ENCODE measurements around the gene PPARG.

Gene PPARG

DNA sequence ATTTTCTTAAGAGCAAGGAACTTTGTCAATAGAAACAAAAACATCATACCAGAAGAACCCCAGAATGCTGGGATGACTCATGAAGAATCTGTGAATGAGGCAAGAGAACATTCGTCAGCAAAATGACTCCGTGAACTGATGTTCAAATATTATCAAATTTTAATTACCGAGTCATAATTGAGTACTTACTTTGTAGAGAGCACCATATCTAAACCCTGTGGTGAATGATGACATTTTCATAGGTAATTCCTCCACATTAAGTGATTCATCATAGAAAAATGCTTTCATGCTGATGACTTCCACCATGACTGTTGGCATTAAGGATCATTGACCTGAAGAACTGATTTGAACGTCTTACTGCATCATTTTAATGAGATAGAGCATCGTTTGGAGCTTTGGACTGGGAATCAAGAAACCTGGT is 56.3 kb downstream of the PPARG start:
- DNase-seq (ENCODE audit: low spot score), result no peak

DNA sequence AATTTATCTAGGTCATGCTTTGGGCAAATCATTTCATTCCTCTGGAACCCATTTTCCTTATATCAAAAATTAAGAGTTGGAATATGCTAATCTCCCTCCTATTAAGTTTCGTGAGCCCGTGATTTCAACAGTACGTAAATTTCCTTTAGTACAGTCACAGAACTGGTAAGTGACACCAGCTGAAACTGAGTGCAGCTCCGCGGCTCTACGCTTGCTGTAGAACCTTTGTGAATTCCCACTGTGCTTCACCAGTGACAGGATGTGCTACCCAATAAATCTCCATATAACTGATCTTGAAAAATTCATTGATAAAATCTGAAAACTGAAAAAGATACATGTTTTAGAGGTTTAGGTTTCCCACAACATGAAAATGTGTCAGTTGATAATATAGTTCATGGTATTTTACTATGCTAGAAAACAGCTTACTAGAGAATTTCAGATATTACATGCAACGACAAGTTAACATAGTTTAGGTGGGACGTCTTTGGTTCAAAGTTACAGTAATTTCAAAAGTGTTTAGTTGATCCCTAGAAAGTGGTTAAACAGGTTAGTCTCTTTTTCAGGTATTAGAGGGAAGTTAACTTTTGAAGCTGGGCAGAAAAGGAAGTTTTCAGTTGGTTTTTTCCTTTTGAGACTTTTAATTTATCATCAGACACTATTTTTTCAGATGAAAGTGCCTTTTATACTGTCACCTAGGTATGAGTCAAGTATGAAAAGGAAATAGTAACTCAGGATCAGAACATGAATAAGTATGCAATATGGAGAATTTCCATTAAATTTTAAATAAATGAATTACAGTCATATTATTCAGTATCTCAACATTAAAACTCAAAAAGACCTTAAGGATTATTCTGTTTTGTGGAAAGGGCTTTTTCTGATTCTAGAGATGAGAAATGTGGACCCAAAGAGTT is 57.0 kb downstream of the PPARG start:
- DNase-seq (ENCODE audit: low spot score), result no peak

DNA sequence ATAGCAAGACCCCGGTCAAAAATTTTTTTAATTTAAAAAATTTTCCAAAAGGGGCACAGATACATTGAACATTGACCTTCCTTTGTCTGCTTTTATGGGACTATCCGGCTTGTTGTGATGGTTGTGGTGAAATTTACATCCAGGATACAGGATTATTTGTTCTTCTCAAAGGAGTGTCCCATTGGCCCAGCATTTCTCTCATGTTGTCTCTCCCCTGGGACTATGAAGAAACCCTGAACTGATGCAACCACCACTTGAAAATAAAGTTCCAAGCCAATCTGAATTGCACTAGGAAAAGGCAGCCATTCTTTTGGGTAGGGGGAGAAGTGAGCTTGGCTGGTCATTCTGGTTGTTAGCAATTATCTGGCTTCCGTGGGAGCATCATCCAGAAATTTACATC is 58.4 kb downstream of the PPARG start:
- no peak for DNase-seq (ENCODE audit: low spot score)

DNA sequence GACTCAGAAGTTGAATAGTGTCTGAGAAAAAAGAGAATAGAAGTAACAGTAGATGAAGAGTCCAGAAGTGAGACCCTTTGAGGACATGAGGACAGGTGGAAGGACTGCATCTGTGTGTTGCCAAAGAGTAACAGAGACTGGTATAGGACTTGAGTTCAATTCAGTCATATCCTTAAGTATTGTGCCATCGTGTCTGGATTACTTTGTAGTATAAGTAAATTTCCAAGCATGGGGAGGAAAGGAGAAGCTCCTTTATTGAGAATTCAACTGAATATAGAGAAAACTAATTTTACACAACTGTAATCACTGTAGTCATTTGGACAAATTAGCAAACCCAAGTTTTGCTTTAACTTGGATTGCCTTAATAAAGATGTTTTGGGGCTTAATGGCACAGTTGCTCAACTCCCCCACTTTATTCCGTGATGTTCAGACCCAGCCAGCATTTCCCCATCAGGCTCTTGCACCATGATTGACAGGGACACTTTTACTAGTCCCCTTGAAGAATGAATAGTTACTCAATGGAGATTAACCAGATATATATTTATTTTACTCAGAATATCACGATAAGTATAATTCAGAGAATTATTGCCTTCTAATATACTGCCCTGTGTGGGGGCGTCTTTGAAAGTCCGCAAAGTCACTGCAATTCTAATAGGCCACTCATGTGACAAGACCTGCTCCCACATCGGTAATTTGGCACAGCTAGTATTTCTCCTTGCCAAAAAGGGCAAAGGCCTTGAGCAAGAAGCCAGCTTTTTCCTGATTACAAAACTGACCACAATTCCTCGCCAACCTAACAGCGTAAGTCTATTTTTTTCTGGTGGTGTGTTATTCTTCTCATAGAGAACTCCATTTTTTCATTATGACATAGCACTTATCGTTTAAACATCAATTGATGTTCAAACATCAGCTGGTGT is 61.3 kb downstream of the PPARG start:
- no peak for DNase-seq (ENCODE audit: low spot score)

DNA sequence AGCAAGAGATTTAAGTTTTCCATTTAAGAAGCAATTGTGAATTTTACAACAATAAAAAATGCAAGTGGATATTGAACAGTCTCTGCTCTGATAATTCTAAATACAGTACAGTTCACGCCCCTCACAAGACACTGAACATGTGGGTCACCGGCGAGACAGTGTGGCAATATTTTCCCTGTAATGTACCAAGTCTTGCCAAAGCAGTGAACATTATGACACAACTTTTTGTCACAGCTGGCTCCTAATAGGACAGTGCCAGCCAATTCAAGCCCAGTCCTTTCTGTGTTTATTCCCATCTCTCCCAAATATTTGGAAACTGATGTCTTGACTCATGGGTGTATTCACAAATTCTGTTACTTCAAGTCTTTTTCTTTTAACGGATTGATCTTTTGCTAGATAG is 62.3 kb downstream of the PPARG start:
- DNase-seq (ENCODE audit: low spot score), result no peak

DNA sequence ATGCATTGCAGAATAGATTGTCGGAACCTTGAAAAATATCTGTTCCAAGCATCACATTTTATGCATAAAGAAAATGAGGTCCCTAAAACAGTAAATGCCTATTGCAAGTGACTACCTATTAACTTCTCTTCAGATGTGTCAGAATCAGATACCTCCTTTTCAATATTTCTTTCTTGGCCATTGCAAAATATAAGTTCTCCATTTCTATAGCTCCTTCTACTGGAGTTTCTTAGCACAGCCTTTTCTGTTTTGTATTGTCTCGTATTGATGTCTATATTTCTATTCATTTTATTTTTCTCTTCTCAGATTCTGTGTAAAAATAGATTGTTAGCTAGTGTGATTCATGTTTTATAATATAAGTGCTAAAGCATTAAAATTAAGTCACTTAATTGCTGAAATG is 63.4 kb downstream of the PPARG start:
- no peak for DNase-seq (ENCODE audit: low spot score)

DNA sequence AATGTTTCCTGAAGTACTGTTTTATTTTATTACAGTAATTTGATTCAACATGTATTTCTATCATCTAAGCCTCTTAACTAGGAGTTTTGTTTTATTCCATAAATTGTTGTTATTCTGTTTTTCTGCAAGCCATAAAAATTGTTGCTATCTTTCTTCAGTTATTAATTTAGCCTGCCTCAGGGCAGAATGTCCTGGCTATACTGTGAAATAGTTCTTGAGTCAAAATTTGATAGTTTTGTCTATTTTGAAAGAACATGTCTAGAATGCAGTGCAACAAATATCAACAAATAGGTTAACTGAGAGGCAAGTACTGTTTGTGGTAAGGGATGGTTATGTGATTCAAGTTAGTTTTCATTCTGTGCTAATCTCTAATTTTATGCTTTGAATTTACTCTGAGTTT is 63.9 kb downstream of the PPARG start:
- DNase-seq (ENCODE audit: low spot score), result no peak

DNA sequence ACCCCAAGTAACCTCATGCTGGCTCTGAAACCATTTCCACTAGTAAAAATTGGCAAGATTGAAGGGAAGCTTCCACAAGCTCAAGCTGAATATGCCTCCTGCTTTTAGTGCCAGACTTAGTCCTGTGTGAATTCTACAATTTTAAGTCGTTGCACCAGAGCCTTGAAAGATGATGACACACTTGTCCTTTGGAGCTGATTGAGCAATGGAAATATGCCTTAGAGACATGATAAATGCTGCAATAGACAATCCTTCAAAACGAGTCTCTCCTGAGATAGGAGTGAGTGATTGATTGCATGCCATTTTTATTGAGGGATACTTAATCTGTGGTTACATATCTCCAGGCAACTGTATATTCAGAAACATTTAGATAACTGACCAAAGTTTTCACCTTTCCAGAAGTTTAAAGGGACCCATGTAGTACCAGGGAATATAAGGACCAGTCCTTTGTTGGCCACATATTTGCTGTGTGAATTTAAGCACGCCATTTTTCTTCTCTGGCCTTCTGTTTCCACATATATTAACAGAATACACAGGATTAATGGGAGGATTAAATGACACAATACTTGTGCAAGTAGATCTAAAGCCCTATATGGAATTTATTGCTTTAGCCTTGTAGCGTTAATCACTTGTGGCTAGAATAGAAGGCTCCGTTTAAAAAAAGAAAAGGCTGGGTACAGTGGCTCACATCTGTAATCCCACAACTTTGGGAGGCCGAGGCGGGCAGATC is 65.1 kb downstream of the PPARG start:
- no peak for DNase-seq (ENCODE audit: low spot score)

DNA sequence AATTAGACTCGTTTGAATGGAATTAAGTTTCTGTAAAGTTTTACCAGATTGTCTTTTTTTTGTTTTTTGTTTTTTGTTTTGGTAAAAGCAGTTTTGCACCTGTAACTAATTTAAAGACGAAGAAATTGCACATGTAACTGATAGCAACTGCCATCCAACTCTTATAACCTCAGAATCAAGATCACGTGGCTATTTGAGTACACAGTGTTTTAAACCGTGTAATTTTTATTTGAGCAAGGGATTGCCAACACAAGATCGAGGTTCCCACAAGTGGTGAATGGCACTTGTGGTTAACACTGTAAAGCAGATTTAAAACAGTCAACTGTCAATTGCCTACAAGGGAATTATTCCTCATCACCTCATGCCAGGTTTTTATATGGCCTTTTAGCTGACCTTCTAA is 67.3 kb downstream of the PPARG start:
- no peak for DNase-seq (ENCODE audit: low spot score)

DNA sequence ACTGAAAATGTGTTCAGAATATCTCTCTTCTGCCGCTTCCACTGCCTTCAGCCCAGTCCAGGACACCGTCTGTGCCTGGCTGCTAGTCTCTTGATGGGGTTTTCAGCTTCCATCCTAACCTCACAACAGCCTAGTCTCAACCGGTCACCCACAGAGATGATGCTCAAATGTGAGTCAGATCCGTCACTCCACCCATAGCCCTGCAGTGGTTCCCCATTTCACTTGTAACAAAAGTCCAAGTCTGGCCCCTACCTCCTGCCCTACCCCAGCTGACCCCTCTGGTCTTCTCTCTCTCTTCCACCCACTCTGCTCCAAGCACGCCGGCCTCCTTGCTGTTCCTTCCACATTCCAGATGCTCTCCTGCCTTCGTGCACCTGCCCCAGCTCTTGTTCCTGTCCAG is 68.1 kb downstream of the PPARG start:
- no peak for DNase-seq (ENCODE audit: low spot score)

DNA sequence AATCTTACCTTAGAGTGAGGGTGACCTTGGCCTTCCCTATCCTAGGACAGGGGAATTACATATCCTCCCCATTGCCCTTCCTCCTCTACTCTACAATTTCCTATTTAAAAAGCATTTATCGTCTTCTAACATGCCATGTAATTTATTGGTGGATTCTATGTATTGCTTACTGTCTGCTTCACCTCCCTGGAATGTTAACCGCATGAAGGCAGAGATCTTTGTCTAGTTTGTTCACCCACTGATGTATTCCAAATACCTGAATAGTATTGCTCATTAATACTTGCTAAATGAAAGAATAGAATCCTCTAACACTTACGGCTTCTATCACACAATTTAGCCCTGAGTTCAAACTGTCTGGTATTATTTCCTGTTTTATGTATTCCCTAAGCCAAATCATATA is 68.6 kb downstream of the PPARG start:
- no peak for DNase-seq (ENCODE audit: low spot score)

DNA sequence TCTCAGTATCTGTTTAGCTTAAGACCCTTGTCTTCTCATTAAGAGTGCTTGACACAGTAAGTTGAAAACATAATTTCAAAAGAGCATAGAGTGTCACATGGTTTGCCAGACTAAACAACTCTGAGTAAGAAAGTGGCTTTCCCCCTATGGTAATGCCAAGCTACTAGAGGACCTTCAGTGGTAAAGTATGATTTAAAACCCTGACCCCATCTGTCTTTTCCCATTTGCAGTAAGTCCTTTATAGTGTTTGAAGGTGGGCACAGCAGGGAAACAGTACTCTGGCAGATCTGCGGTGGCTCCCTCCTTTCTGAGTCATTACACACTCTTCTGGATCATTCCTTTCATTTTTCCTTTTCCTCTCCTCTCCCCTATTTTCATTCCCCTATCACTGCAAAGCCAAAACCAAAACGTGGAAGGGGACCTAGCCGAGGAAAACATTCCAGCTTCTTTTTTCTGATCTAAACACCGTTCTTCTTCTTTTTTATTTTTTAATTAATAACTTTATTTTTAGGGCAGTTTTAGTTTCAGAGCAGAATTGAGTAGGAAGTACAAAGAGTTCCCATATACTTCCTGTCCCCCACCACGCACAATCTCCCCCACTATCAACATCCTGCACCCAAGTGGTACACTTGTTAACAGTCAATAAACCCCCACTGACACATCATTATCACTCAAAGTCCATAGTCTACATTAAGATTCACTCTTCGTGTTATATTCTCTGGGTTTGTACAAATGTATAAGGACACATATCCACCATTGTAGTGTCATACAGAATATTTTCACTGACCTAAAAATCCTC is 74.7 kb downstream of the PPARG start:
- no peak for DNase-seq (ENCODE audit: low spot score)

DNA sequence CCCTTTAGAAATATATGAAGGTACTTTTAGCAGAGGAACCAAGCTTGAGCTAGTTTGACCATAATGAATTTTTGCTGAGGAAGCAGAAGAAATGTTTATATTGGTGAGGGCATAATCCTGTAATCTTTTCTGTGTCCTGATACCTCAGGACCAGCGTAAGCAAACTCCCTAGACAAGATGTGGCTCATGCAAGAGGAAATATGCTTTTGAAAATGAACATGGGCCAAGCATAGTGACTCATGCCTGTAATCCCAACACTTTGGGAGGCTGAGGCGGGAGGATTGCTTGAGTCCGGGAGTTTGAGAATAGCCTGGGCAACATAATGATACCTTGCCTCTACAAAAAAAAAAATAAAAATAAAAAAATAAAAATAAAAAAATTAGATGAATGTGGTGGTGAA is 78.5 kb downstream of the PPARG start:
- no peak for DNase-seq (ENCODE audit: low spot score)

DNA sequence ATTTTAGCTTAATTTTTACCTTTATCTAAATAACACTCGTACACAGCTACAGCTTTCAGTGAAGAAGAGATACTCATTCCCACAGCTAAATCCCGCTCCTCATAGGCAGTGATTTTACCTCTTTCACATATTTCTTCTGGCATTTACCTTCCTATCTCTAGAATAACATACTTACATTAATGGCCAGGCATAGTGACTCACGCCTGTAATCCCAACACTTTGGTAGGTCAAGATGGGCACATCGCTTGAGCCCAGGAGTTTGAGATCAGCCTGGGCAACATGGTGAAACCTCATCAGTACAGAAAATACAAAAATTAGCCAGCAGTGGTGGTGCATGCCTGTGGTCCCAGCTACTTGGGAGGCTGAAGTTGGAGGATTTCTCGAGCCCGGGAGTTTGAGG is 80.2 kb downstream of the PPARG start:
- DNase-seq (ENCODE audit: low spot score), result no peak

DNA sequence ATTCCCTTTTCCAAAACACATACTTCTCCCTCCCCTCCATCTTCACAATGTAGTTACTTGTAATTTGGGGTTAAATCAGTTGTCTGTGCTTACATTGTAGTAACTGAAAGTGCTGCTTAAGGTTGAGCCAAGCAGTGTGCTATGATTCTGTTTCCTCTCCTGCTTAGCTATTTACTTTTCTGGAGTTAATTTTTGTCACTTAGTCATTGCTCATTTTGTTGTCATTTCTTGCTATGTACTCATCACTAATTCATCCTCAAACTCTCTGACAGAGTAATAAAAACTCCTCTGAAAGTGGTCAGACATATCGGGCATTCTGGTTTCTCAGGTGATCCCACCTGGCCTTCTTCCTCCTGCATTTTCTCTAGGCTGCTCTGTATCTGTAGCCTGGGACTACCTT is 80.7 kb downstream of the PPARG start:
- no peak for DNase-seq (ENCODE audit: low spot score)

DNA sequence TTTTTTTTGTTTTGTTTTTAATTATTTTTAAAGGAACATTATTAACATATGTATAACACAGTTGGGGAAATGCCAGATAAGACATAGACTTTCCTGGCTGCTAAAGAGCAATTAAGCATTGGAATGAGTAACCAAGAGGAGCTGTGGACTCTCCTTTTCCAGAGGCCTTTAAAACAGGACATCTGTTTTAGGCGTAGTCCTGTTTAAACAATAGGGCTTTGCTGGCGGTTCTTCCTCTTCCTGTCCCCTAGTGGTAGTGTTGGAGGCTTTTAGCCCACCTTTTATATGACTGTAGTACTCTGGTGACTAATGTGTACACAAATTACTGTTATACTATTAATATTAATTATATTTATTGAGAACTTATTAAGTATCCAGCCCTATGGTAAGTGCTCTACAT is 81.9 kb downstream of the PPARG start:
- DNase-seq (ENCODE audit: low spot score), result no peak

DNA sequence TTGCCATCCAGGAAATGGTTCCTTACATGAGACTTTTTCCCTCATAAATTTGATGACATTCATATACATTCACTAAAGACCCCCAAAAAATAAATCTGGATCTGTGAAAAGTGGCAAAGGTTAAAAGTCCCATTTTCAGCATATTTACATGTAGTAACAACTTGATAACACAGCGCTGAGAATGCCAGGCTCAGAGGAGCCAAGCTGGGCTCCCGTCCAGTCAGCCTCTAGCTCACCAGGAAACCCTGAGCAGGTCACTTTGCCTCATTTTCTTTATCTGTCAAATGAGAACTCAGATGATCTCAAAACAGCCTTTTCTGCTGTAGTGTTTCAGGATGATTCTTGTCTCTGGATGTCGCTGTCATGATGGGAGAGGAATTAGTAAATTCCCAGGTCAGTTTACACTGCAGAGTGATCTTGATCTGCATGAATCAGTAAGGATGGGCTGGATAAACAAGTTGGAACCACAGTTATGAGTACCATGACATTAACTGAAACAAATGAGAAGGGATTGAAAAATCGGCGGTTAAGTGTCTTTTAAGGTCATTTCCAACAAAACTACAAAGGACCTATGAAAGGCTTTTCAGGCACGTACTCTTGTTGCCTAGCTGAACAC is 82.8 kb downstream of the PPARG start:
- no peak for DNase-seq (ENCODE audit: low spot score)

DNA sequence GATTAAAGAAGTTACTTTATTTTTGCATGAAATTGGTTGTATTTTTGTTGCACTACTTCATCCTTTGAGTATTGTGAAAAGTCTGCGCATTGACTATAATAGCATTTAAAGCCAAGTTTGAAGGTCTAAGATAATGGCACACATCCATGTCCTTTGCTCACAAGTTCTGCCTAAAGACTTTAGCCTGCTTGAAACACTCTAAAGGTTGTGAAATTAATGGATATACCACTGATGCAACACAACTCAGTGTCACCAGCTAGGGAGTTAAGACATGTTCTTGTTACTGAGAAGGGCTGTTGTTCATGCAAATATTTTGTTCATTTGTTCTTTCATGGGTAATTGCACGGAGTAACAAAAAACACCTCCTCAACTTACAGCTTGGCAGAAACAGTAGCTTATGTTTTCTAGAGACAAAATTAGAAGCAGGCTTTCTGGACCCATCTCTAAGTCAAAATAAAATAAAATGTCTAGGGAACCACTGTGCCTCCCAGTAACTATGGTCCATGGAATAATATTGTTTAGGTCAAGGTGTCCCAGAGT is 83.9 kb downstream of the PPARG start:
- DNase-seq (ENCODE audit: low spot score), result no peak

DNA sequence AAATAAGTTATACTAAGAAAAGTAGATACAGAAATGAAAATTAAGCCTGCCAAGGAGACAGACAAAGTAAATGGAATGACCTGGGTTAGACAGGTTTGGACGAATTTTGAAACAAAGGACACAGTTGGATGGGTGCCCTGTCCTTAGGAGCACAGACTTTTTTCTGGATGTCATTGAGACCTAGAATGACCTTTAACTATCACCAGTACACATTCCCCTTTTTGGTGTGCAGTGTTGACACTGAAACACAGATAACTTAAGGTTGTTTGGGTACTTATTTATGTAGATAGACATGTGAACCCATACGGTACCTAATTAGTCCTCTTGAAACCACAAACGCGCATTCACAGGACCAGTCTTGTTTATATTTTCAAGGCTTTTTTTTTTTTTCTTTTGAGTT is 86.7 kb downstream of the PPARG start:
- no peak for DNase-seq (ENCODE audit: low spot score)

DNA sequence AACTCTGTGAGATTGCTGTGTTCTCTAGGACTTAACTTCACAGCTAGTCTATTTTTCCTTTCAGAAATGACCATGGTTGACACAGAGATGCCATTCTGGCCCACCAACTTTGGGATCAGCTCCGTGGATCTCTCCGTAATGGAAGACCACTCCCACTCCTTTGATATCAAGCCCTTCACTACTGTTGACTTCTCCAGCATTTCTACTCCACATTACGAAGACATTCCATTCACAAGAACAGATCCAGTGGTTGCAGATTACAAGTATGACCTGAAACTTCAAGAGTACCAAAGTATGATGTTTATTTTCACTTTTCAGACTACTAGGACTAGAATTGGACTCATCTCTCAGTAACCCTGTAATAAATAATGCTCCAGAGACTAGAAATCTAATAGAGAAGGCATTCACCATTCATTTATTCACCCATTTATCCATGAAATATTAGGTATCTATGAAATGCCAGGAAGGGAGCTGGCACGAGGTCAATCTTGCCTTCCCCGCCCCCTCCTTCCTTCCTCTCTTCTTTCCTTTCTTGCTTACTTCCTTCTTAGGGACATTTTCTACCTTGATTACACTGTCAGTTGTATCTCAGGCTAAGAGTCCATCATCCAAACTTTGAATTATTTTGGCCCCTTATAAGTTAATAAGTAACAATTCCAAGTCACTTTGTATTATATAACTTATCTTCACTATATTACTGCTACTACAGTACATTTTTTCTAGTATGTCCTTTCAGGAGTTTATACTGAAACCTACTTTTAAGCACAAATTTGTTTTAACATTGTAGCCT is 91.0 kb downstream of the PPARG start:
- DNase-seq (ENCODE audit: low spot score), result no peak
